Stimulated activated CD8-positive, alpha-beta memory T cell treated with anti-CD3 and anti-CD28 coated beads, Interleukin-7, amount 100 ng/mL, for 4 hours (primary cell): Measurements from ENCODE around the gene SUN2.

ENCODE experiments used
- DNase-seq, 2 donors: peaks; one replicate each; pipeline ENCODE4 v3.0.0-alpha.2; 2020; ENCODE audit warnings: low read depth in 2 of 2

Gene SUN2

DNA sequence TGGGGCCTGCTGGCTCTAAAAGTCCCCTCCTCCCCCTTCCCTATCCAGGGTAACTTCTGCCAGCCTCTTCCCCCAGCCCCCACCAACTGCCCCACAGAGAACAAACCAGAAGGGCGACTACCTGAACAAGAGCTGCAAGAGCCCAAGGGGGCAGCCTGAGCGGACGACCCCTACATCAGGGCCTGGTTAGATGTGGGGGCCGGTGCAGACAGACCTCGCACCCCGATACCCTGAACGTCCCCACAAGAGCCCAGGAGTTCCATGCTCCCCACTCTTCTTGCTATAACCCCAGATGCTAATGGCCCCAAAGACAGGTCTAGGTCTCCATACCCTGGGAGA, 20.7 kb downstream of the SUN2 start:
- DNase-seq: no peak

GRCh38 chr22:38734421-38735100, 21.2 kb downstream of the SUN2 start:
- no peak for DNase-seq

- DNase-seq: no peak
These were observed 21.9 kb downstream of the SUN2 start for GRCh38 chr22:38733724-38734381.

DNA sequence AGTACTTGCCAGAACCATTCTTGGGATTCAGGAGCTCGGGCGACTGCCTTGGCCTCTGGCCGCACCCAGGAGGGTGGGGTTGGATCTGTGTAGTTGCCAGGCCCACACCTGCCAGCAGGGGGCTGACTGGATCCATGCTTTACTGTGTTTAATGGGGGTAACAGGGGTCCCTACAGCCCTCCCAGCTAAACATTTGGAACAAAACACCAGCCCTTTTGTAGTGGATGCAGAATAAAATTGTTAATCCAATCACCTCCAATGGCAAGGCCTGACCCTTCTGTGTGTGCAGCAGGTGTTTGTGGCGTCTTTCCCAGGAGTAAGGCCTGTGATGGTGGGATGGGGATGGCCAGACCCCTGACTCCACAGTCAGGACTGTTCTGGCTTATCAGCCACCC, 22.5 kb downstream of the SUN2 start:
- peak in 1 of 2 donors; percentile 23 for DNase-seq

DNA sequence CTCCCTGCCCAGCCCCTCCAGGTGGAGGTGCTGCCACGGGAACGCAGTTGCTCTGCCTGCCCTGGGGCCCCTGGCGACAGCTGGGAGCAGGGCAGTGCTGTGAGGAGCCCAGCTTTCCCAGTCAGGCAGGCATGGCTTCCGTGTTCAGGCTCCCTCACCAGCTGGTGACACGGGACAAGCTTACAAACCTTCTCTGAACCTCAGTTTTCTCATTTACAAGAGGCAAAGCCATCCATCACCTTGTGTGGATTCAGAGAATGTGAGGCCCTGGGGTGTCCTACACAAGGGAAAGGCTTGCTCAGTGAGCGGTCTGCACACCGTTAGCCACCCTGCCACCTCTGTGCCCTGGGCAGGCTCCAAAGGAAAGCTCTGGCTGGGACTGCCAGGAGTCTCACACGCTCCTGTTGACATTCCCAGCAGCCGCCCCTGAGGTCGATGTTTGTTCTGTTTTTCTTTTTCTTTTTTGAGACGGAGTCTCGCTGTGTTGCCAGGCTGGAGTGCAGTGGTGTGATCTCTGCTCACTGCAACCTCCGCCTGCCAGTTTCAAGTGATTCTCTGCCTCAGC, 23.5 kb downstream of the SUN2 start:
- no peak for DNase-seq

GRCh38 chr22:38731703-38732161, 24.1 kb downstream of the SUN2 start:
- DNase-seq: no peak

- DNase-seq: no peak
These were observed 25.4 kb downstream of the SUN2 start for GRCh38 chr22:38730411-38730871.

GRCh38 chr22:38729946-38730345, 25.9 kb downstream of the SUN2 start:
- DNase-seq: no peak

GRCh38 chr22:38728871-38729796, 26.7 kb downstream of the SUN2 start:
- no peak for DNase-seq

- DNase-seq: no peak
These were observed 28.0 kb downstream of the SUN2 start for GRCh38 chr22:38727530-38728451.

DNA sequence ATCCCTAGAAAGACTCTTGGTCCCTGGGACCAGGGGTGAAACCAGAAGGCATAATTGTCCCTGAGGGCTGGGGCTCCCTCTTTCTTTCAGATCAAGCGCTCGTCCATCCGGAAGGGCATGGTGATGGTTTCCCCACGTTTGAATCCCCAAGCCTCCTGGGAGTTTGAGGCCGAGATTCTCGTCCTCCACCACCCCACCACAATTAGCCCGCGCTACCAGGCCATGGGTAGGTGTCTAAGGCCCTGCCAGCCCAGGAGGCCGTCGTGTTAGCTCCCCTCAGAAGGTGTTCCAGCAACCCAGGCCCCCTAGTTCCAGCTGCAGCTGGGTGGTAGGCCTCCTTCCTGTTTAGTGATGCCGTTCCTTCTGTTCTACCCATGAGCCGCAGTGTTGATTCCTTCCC, 28.7 kb downstream of the SUN2 start:
- no peak for DNase-seq

DNA sequence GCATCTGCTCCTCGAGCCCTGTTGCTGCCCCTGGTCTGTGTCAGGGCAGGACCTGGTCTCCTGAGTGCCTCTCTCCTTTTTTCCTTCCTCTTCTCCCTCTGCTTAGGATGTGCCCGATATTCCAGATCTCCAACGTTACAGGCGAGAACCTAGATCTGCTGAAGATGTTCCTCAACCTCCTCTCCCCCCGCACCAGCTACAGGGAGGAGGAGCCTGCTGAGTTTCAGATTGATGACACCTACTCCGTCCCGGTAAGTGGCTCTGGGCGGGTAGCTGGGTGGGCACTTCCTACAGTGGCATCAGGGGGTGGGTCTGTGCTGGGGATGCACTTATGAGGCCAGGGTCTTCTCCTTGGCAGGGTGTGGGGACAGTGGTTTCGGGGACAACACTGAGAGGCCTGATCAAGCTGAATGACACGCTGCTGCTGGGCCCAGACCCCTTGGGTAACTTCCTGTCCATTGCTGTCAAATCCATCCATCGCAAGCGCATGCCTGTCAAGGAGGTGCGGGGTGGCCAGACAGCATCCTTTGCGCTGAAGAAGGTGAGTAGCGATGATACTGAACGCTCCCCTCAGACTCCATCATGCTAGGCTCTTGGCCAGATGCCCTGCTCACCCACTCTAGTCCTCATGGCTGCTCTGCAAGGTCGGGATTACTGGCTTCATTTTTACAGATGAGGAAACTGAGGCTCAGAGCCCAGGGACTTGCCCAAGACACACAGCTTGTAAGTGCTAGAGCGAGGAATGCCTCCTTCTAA, 29.7 kb downstream of the SUN2 start:
- DNase-seq: no peak

- no peak for DNase-seq
These were observed 30.7 kb downstream of the SUN2 start for GRCh38 chr22:38724926-38725571.

- DNase-seq: no peak
These were observed 31.6 kb downstream of the SUN2 start for GRCh38 chr22:38724176-38724575.

- no peak for DNase-seq
These were observed 34.2 kb downstream of the SUN2 start for GRCh38 chr22:38721551-38721950.

GRCh38 chr22:38720350-38720749, 35.4 kb downstream of the SUN2 start:
- no peak for DNase-seq

DNA sequence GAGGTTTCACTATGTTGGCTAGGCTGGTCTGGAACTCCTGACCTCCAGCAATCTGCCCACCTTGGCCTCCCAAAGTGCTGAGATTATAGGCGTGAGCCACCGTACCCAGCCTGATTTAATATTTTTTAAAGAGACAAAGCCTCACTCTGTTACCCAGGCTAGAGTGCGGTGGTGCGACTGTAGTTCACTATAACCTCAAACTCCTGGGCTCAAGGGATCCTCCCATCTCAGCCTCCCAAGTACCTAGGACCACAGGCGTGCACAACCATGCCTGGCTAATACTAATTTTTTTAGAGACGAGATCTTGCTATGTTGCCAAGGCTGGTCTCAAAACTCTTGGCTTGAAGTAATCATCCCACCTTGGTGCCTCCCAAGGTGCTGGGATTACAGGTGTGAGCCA, 36.6 kb downstream of the SUN2 start:
- DNase-seq: no peak

- no peak for DNase-seq
These were observed 37.4 kb downstream of the SUN2 start for GRCh38 chr22:38718414-38718813.

- DNase-seq: no peak
These were observed 38.6 kb downstream of the SUN2 start for GRCh38 chr22:38717244-38717643.

DNA sequence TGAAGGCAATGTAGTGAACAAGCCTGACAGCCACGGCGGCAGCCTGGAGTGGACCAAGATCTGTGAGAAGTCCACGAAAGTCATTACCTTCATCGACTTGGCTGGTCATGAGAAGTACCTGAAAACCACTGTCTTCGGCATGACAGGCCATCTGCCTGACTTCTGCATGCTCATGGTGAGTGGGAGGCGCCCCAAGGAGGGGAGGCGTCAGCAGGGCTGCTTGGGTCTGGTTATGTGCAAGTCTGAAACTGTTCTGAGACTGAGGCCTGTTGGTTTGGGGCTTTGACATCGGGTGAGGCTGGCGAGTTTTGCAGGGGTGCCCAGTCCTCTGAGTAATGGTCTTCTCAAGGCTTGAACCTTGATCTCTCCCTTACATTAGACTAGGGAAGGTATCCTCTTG, 39.0 kb downstream of the SUN2 start:
- DNase-seq: no peak
